Smooth muscle cell (in vitro differentiated cells): ENCODE data around the gene ABHD16A. TPM values are rescaled to one million over a fixed set of nuclear protein-coding genes. Genes with fewer than 3 reads are reported as not detected.

Source experiments
- DNase-seq: peaks from one replicate; lab custom pipeline; 2025; ENCODE audit not compliant: unreplicated experiment; lab: John Stamatoyannopoulos, UW
- H2AFZ ChIP-seq: fragments of 200-600 bp; sonication (generic); 2 replicates; pipeline ENCODE4 v1.6.0; 2016; ENCODE audit warnings: antibody characterized with exemption, low read depth, mild to moderate bottlenecking
- H3F3A ChIP-seq: fragments of 200-600 bp; sonication (generic); 2 replicates; pipeline ENCODE4 v1.6.0; 2017; ENCODE audit warnings: antibody characterized with exemption, low read depth
- H3K27ac ChIP-seq: fragments of 200-600 bp; sonication (generic); 2 replicates; pipeline ENCODE4 v1.5.1; 2016; ENCODE audit warnings: low read depth, mild to moderate bottlenecking
- H3K27me3 ChIP-seq: fragments of 200-600 bp; sonication (generic); 2 replicates; pipeline ENCODE4 v1.6.1; 2016; ENCODE audit warnings: low read depth, mild to moderate bottlenecking
- H3K36me3 ChIP-seq: fragments of 200-600 bp; sonication (generic); 2 replicates; pipeline ENCODE4 v1.5.1; 2016; ENCODE audit warnings: low read depth
- H3K4me1 ChIP-seq: fragments of 200-600 bp; sonication (generic); 2 replicates; pipeline ENCODE4 v1.5.1; 2016; ENCODE audit warnings: low read depth
- H3K4me2 ChIP-seq: fragments of 200-600 bp; sonication (generic); 2 replicates; pipeline ENCODE4 v1.6.0; 2016; ENCODE audit warnings: mild to moderate bottlenecking
- H3K4me3 ChIP-seq: fragments of 200-600 bp; sonication (generic); 2 replicates; pipeline ENCODE4 v1.5.1; 2016; ENCODE audit warnings: mild to moderate bottlenecking
- H3K79me2 ChIP-seq: fragments of 200-600 bp; sonication (generic); 2 replicates; pipeline ENCODE4 v1.6.0; 2016; ENCODE audit warnings: low read depth, mild to moderate bottlenecking
- H3K9ac ChIP-seq: fragments of 200-600 bp; sonication (generic); 2 replicates; pipeline ENCODE4 v1.6.0; 2016; ENCODE audit warnings: low read depth
- H3K9me3 ChIP-seq: fragments of 200-600 bp; sonication (generic); replicated peaks from 2 replicates; pipeline ENCODE4 v1.5.1; 2016; ENCODE audit warnings: low read depth
- H4K20me1 ChIP-seq: fragments of 200-600 bp; sonication (generic); 2 replicates; pipeline ENCODE4 v1.6.0; 2016; ENCODE audit warnings: low read depth
- WGBS: methylation state at CpG from one replicate; pipeline ENCODE4 v1.1.7; 2016; ENCODE audit warnings: low lambda C conversion rate; 5-methylcytosine and 5-hydroxymethylcytosine counted together
- polyA plus RNA-seq: library from polyadenylated mRNA; unstranded; fragments of >200 nt; fragmentation: Nextera tagmentation; extraction: Ambion mirVana; gene quantifications from 2 replicates; pipeline ENCODE4 v1.2.1, GENCODE V29; 2016
- total RNA-seq: library from RNA; depleted of rRNA; stranded (reverse); fragments of >200 nt; gene quantifications from 2 replicates; pipeline ENCODE4 v1.2.3, GENCODE V29; 2014
- TF ChIP-seq, protein P1 (sequence below): fragments of 200-600 bp; sonication (generic); IDR thresholded peaks from 2 replicates; pipeline ENCODE4 v1.5.1; 2017; ENCODE audit warnings: borderline replicate concordance, mild to moderate bottlenecking, antibody characterized with exemption; ENCODE audit not compliant: insufficient read depth, poor library complexity, severe bottlenecking

ABHD16A gene
- total and polyA plus RNA-seq, 2 experiments from 2014 or later, result 24.9 to 39.9 TPM

DNA sequence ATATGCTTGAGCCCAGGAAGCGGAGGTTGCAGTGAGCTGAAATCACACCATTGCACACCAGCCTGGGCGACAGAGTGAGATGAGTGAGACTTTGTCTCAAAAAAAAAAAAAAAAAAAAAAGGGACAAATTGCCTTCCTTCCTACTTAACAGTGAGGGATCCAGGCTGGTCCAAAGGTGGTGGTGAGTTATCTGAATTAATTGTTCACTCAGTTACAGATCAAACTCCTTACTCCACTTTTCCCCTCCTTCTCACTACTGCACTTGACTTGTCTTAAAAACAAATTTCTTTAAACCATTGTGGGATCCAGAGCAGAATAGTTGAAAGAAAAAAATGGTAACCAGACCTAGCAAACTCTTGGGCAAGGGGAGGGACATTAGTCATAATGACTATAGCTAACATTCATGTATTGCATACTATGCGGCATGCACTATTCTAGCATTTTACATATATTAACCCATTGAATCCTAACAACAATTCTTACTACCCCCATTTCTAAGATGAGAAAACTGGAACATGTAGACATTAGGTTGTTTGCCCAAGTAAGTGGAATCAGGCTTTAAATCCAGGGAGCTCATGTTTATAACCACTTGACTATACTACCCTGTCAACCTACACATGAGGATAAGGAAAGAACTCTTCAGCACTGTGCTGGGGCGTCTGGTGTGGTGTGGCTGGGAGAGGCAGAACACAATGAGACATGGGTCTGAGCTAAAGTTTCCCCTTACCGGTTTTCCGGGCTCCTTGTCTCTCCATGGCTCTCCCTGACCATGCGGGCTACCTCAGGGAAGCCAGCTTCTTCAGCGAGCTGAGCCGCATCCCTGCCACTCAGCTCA lies 39.8 kb downstream of the ABHD16A start:
- no peaks in the 10 kb centered on the region for H3K9me3 ChIP-seq
- H3K9ac ChIP-seq, result no peak overlapping the region
- no peaks in the 10 kb centered on the region for H3K27me3 ChIP-seq
- no peak overlapping the region for H2AFZ ChIP-seq
- H4K20me1 ChIP-seq, result peaks cover 11% of the 10 kb centered on the region
- TF ChIP-seq, protein P1, sequence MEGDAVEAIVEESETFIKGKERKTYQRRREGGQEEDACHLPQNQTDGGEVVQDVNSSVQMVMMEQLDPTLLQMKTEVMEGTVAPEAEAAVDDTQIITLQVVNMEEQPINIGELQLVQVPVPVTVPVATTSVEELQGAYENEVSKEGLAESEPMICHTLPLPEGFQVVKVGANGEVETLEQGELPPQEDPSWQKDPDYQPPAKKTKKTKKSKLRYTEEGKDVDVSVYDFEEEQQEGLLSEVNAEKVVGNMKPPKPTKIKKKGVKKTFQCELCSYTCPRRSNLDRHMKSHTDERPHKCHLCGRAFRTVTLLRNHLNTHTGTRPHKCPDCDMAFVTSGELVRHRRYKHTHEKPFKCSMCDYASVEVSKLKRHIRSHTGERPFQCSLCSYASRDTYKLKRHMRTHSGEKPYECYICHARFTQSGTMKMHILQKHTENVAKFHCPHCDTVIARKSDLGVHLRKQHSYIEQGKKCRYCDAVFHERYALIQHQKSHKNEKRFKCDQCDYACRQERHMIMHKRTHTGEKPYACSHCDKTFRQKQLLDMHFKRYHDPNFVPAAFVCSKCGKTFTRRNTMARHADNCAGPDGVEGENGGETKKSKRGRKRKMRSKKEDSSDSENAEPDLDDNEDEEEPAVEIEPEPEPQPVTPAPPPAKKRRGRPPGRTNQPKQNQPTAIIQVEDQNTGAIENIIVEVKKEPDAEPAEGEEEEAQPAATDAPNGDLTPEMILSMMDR, result no peak
- no peak for DNase-seq
- WGBS, result 86% methylated on average over 7 of the region's 9 CpGs
- peaks cover 57% of the 10 kb centered on the region for H3K79me2 ChIP-seq
- peak overlapping the region; percentile 89 for H3K27ac ChIP-seq
- peaks cover 32% of the 10 kb centered on the region for H3K4me1 ChIP-seq
- H3K36me3 ChIP-seq, result no peaks in the 10 kb centered on the region
- peaks cover 12% of the 10 kb centered on the region for H3F3A ChIP-seq
- H3K4me2 ChIP-seq, result peak overlapping the region; percentile 93
- H3K4me3 ChIP-seq, result peak overlapping the region; percentile 99

DNA sequence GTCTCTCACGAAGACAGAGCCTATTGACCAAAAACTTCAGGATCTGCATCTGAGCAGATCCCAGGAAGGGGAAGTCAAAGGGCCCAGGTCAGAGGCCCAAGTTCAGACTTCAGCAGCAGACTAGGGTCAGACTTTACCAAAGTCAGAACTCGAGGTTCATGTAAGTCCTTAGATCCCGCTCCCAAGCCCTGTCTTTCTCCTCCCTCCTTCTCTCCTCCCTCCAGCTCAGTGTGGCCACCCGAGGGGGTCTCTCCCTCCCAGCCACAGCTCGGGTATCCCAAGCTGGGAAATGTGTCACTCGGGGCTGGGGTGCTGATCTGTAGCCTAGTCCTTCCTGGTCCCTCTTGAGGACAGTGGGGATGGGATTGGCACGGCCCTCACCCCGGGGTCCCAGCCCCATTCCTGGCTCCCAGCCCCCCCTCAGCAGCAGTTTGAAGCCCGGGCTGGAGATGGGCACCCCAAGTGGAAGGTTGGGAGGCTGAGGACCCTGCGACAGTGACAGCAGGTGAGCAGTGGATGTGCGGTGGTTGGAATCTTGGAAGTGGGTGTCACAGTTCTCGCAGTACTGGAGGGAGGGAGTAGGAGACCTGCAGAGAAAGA lies 40.9 kb downstream of the ABHD16A start:
- Histone ChIP-seq H2AFZ (no peak overlapping the region), H3K9ac (no peak overlapping the region), H3K4me2 (no peak overlapping the region), H3K9me3 (no peaks in the 10 kb centered on the region), H3K36me3 (no peaks in the 10 kb centered on the region), H3K27me3 (no peaks in the 10 kb centered on the region), H3K27ac (peak overlapping the region; percentile 25), H3K4me1 (peaks cover 33% of the 10 kb centered on the region), H3K79me2 (peaks cover 57% of the 10 kb centered on the region), H3F3A (peaks cover 12% of the 10 kb centered on the region), H3K4me3 (no peak overlapping the region), H4K20me1 (peaks cover 15% of the 10 kb centered on the region)
- no peak for DNase-seq
- TF ChIP-seq, protein P1, result no peak
- 98% methylated on average over 12 of the region's 12 CpGs for WGBS

DNA sequence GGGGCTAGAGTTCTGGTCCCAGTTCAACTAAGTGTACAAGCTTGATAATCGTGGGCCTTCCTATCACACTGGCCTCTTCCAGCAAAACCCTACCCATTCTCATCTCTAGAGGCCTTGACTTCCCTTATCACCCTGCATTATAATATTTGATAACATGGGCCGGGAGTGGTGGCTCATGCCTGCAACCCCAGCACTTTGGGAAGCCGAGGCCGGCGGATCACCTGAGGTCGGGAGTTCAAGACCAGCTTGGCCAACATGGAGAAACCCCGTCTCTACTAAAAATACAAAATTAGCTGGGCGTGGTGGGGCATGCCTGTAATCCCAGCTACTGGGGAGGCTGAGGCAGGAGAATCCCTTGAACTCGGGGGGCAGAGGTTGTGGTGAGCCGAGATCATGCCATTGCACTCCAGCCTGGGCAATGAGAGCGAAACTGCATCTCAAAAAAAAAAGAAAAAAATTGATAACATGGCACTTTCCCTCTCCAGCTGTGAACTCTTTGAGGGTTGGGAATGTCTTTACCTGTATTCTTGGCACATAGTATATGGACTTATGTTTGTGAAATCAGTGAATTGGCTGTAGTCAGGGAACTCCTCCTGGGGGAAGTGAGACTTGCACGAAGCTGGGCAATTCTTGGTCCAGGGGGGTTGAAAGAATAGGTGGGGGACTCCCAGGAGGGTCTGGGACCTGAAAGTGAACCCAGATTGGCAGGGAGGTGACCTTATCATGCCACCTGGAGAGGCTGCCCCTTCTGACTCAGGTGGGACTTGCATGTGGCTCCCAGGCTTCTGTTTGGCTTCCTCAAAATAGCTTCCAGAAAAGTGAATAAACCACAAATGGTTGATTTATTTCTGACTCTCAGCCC lies 41.6 kb downstream of the ABHD16A start:
- peaks cover 27% of the 10 kb centered on the region for H3K4me1 ChIP-seq
- no peaks in the 10 kb centered on the region for H3K9me3 ChIP-seq
- H3K4me3 ChIP-seq, result peak overlapping the region; percentile 74
- TF ChIP-seq, protein P1, result no peak
- H3K9ac ChIP-seq, result peak overlapping the region; percentile 3
- no peaks in the 10 kb centered on the region for H3K27me3 ChIP-seq
- peak overlapping the region; percentile 92 for H3K4me2 ChIP-seq
- 89% methylated on average over 12 of the region's 12 CpGs for WGBS
- H2AFZ ChIP-seq, result no peak overlapping the region
- peaks cover 15% of the 10 kb centered on the region for H4K20me1 ChIP-seq
- H3F3A ChIP-seq, result peaks cover 12% of the 10 kb centered on the region
- H3K36me3 ChIP-seq, result no peaks in the 10 kb centered on the region
- H3K27ac ChIP-seq, result peak overlapping the region; percentile 69
- H3K79me2 ChIP-seq, result peaks cover 51% of the 10 kb centered on the region
- no peak for DNase-seq
